PC-9 (cell line): ENCODE measurements around the gene RDH16. TPM values are rescaled to one million over a fixed set of nuclear protein-coding genes. Genes with fewer than 3 reads are reported as not detected.
"Not testable (repeated sequence)": the region's sequence is repeated elsewhere in the genome, so short reads cannot be mapped to it uniquely, and the experiment has no call there.

Source experiments
- BruUV-seq: library from RNA; stranded (reverse); fragments of 400-500 nt; replicated peaks from 2 replicates; lab custom pipeline; 2021; lab: Mats Ljungman, UMichigan
- CTCF ChIA-PET: fragments of 300-600 bp; sonication (Branson Sonifier 250); formaldehyde crosslinking; loops from one replicate; lab custom pipeline; 2022; ENCODE audit warnings: antibody characterized with exemption; lab: Charles Lee
- POLR2A ChIA-PET: fragments of 300-600 bp; sonication (Branson Sonifier 250); formaldehyde crosslinking; loops from one replicate; lab custom pipeline; 2022; ENCODE audit warnings: antibody characterized with exemption; ENCODE audit not compliant: unreplicated experiment; lab: Charles Lee
- DNase-seq, 2 experiments: peaks; one replicate each; pipeline versions ENCODE4 v3.0.0 to v3.0.0-alpha.2; 2015 to 2022; ENCODE audit warnings: mixed read lengths in 1 of 2
- H2AFZ ChIP-seq: fragments of 200-600 bp; sonication (generic); 2 replicates; pipeline ENCODE4 v1.8.1; 2017; ENCODE audit warnings: antibody characterized with exemption
- H3F3A ChIP-seq: fragments of 200-600 bp; sonication (generic); 2 replicates; pipeline ENCODE4 v1.8.1; 2017; ENCODE audit warnings: antibody characterized with exemption, mild to moderate bottlenecking, low read depth; ENCODE audit not compliant: insufficient read depth
- H3K27ac ChIP-seq: fragments of 200-600 bp; sonication (generic); 2 replicates; pipeline ENCODE4 v1.6.1; 2016; ENCODE audit warnings: mixed run types
- H3K27me3 ChIP-seq: fragments of 200-600 bp; sonication (generic); 2 replicates; pipeline ENCODE4 v1.6.1; 2016; ENCODE audit warnings: low read depth, mixed run types; ENCODE audit not compliant: insufficient read depth
- H3K36me3 ChIP-seq: fragments of 200-600 bp; sonication (generic); 2 replicates; pipeline ENCODE4 v1.6.1; 2016; ENCODE audit warnings: low read depth, mixed run types
- H3K4me1 ChIP-seq: fragments of 200-600 bp; sonication (generic); replicated peaks from 2 replicates; pipeline ENCODE4 v1.6.1; 2016; ENCODE audit warnings: mixed run types; ENCODE audit not compliant: insufficient read depth
- H3K4me2 ChIP-seq: fragments of 200-600 bp; sonication (generic); 2 replicates; pipeline ENCODE4 v1.6.1; 2017; ENCODE audit warnings: mixed run types
- H3K4me3 ChIP-seq: fragments of 200-600 bp; sonication (generic); 2 replicates; pipeline ENCODE4 v1.6.1; 2016; ENCODE audit warnings: mixed run types
- H3K79me2 ChIP-seq: fragments of 200-600 bp; sonication (generic); 2 replicates; pipeline ENCODE4 v1.6.1; 2017; ENCODE audit warnings: low read depth, mixed run types
- H3K9me2 ChIP-seq: fragments of 200-600 bp; sonication (generic); 2 replicates; pipeline ENCODE4 v1.8.1; 2017; ENCODE audit warnings: mild to moderate bottlenecking; ENCODE audit not compliant: insufficient read depth
- H3K9me3 ChIP-seq: fragments of 200-600 bp; sonication (generic); 2 replicates; pipeline ENCODE4 v1.8.1; 2016; ENCODE audit warnings: low read depth; ENCODE audit not compliant: insufficient read depth
- H4K20me1 ChIP-seq: fragments of 200-600 bp; sonication (generic); 2 replicates; pipeline ENCODE4 v1.8.1; 2017; ENCODE audit not compliant: insufficient read depth
- EZH2 ChIP-seq: fragments of 200-600 bp; sonication (generic); IDR thresholded peaks from 2 replicates; pipeline ENCODE4 v1.8.0; 2017; ENCODE audit warnings: antibody characterized with exemption, low read depth
- intact Hi-C: fragments of 100-400 bp; cut with micrococcal nuclease; formaldehyde crosslinking; loops from one replicate; pipeline ENCODE4 v1.10.0; 2022; ENCODE audit not compliant: unreplicated experiment
- total RNA-seq: library from RNA; stranded (reverse); gene quantifications from 2 replicates; pipeline ENCODE4 v1.2.3, GENCODE V29; 2021
- TF ChIP-seq, protein P1 (sequence below): fragments of 200-600 bp; sonication (generic); conservative IDR thresholded peaks from 2 replicates; pipeline ENCODE4 v1.6.1; 2017; ENCODE audit warnings: mixed run types, antibody characterized with exemption, mild to moderate bottlenecking, moderate library complexity

RDH16 gene
- total RNA-seq, 1 experiment from 2014 or later = 0.79 TPM

GRCh38 chr12:56987011-56987410 is 29.6 kb upstream of the RDH16 start:
- no peaks in the 10 kb centered on the region for H3K36me3 ChIP-seq
- H3K9me2 ChIP-seq = no peaks in the 10 kb centered on the region
- no peak overlapping the region for H3K4me3 ChIP-seq
- H3K4me1 ChIP-seq = peaks cover 12% of the 10 kb centered on the region
- no TSS peak for BruUV-seq
- no peak overlapping the region for H3K4me2 ChIP-seq
- POLR2A ChIA-PET = interaction anchor here (0.6 to 0.7 kb wide), 2 partner anchors 353 to 1158 kb away, joined by 5 to 6 read pairs; no protein-coding TSS in a partner anchor
- H3K9me3 ChIP-seq = no peaks in the 10 kb centered on the region
- intact Hi-C loops = loop anchor here (1.0 kb wide), 2 partner anchors 147 to 230 kb away; no protein-coding TSS in a partner anchor
- H3K27ac ChIP-seq = no peak overlapping the region
- H3F3A ChIP-seq = peaks cover 6% of the 10 kb centered on the region
- H4K20me1 ChIP-seq = no peaks in the 10 kb centered on the region
- CTCF ChIA-PET = interaction anchor here (1.0 to 1.5 kb wide), 2 partner anchors 14 to 147 kb away, joined by 3 to 9 read pairs; no protein-coding TSS in a partner anchor
- DNase-seq = no peak
- H3K79me2 ChIP-seq = no peaks in the 10 kb centered on the region
- H3K27me3 ChIP-seq = no peaks in the 10 kb centered on the region
- H2AFZ ChIP-seq = no peak overlapping the region
- TF ChIP-seq EZH2 = no peak
- TF ChIP-seq, protein P1, sequence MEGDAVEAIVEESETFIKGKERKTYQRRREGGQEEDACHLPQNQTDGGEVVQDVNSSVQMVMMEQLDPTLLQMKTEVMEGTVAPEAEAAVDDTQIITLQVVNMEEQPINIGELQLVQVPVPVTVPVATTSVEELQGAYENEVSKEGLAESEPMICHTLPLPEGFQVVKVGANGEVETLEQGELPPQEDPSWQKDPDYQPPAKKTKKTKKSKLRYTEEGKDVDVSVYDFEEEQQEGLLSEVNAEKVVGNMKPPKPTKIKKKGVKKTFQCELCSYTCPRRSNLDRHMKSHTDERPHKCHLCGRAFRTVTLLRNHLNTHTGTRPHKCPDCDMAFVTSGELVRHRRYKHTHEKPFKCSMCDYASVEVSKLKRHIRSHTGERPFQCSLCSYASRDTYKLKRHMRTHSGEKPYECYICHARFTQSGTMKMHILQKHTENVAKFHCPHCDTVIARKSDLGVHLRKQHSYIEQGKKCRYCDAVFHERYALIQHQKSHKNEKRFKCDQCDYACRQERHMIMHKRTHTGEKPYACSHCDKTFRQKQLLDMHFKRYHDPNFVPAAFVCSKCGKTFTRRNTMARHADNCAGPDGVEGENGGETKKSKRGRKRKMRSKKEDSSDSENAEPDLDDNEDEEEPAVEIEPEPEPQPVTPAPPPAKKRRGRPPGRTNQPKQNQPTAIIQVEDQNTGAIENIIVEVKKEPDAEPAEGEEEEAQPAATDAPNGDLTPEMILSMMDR = no peak

DNA sequence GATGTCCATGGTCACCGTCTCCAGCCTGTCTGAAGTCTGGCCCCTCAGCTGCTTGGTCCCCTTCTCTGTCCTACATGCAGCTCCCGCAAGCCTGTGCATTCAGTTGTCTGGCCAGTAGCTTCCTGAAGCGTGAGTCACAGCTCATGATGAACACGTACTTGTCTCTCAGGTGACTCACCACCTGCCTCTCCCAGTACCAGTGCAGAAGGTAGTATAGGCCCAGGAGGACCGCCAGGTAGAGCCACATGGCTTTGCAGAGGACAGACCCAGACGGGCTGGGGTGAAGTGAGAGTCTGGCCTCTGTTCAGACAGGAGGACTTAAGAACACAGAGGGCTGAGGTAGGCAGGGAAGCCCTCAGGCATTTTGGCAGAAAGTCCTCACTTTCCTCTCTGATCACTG is 28.3 kb upstream of the RDH16 start:
- CTCF ChIA-PET = interaction anchor here (0.5 to 0.6 kb wide), 4 partner anchors 146 to 349 kb away, joined by 3 to 14 read pairs (median 3); no protein-coding TSS in a partner anchor
- intact Hi-C loops = not testable (repeated sequence)

DNA sequence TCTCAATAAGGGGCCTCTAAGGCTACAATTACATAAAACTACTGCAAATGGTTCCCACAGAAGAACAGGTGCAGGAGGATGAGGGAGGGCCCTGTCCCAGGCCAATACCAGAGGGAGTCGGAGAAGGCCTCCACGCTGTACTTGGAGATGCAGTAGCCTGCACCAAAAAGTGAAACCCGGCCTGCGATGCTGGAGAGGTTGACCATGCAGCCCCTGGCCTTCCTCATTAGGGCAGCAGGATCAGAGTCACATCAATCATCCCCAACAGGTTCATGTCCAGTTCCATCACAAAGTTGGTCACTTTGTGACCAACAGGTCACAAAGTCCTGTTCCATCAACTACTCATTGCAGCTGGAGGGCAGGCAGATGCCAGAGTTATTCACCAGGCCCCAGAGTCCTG is 26.0 kb upstream of the RDH16 start:
- H3K9me2 ChIP-seq = no peaks in the 10 kb centered on the region
- H3K9me3 ChIP-seq = no peaks in the 10 kb centered on the region
- H3F3A ChIP-seq = peaks cover 6% of the 10 kb centered on the region
- TF ChIP-seq, protein P1 = no peak
- no peak for TF ChIP-seq EZH2
- no peak overlapping the region for H3K4me3 ChIP-seq
- POLR2A ChIA-PET = no interaction called here
- BruUV-seq = no TSS peak
- no peaks in the 10 kb centered on the region for H3K79me2 ChIP-seq
- H3K27me3 ChIP-seq = no peaks in the 10 kb centered on the region
- H3K27ac ChIP-seq = no peak overlapping the region
- H4K20me1 ChIP-seq = no peaks in the 10 kb centered on the region
- H3K36me3 ChIP-seq = no peaks in the 10 kb centered on the region
- CTCF ChIA-PET = no interaction called here
- no peak for DNase-seq
- peaks cover 12% of the 10 kb centered on the region for H3K4me1 ChIP-seq
- H3K4me2 ChIP-seq = no peak overlapping the region
- intact Hi-C loops = no loop called here
- no peak overlapping the region for H2AFZ ChIP-seq

More for the DNA sequence above, 28.3 kb upstream of the RDH16 start:
- POLR2A ChIA-PET = interaction anchor here (0.6 to 0.9 kb wide), 5 partner anchors 9 to 351 kb away, joined by 3 to 21 read pairs (median 4); partner anchors contain the start of gene NACA
- not testable (repeated sequence) for H4K20me1 ChIP-seq, H3K9me3 ChIP-seq, H3K79me2 ChIP-seq, H3K4me3 ChIP-seq, H3K27ac ChIP-seq, H2AFZ ChIP-seq, BruUV-seq, H3K9me2 ChIP-seq, H3K36me3 ChIP-seq, H3F3A ChIP-seq, H3K27me3 ChIP-seq
- peaks cover 12% of the 10 kb centered on the region for H3K4me1 ChIP-seq
- H3K4me2 ChIP-seq = peak overlapping the region; percentile 20
- peak; percentile 89 for DNase-seq

- H3K36me3 ChIP-seq, H3K9me3 ChIP-seq, DNase-seq, H3F3A ChIP-seq, BruUV-seq, CTCF ChIA-PET, POLR2A ChIA-PET, H2AFZ ChIP-seq, intact Hi-C loops, H3K27me3 ChIP-seq, H4K20me1 ChIP-seq, H3K27ac ChIP-seq, H3K79me2 ChIP-seq, H3K4me2 ChIP-seq, H3K9me2 ChIP-seq, H3K4me3 ChIP-seq: not testable (repeated sequence)
- peaks cover 12% of the 10 kb centered on the region for H3K4me1 ChIP-seq
These were observed 25.3 kb upstream of the RDH16 start for GRCh38 chr12:56982578-56983236.
